ENCODE measurements around the gene OSBPL5.
"Not testable (repeated sequence)": the region's sequence is repeated elsewhere in the genome, so short reads cannot be mapped to it uniquely, and the experiment has no call there.

OSBPL5 gene

GRCh38 chr11:3120071-3120792 lies 44.9 kb downstream of the OSBPL5 start:
- DNase-seq (ENCODE audit: low read depth in 2 of 2), result no peak

GRCh38 chr11:3119141-3119821 lies 45.8 kb downstream of the OSBPL5 start:
- DNase-seq (ENCODE audit: low read depth in 2 of 2), result no peak

- DNase-seq (ENCODE audit: low read depth in 2 of 2), result no peak
Observed at GRCh38 chr11:3115321-3115720, 49.8 kb downstream of the OSBPL5 start.

- not testable (repeated sequence) for DNase-seq (ENCODE audit: low read depth in 2 of 2)
Observed at GRCh38 chr11:3113661-3114060, 51.4 kb downstream of the OSBPL5 start.

GRCh38 chr11:3111919-3112690 lies 53.0 kb downstream of the OSBPL5 start:
- no peak for DNase-seq (ENCODE audit: low read depth in 2 of 2)

- no peak for DNase-seq (ENCODE audit: low read depth in 2 of 2)
Observed at GRCh38 chr11:3111466-3111865, 53.6 kb downstream of the OSBPL5 start.

GRCh38 chr11:3109921-3110706 lies 55.0 kb downstream of the OSBPL5 start:
- peak; percentile 9 to 12 for DNase-seq (ENCODE audit: low read depth in 2 of 2)

- DNase-seq (ENCODE audit: low read depth in 2 of 2), result no peak
Observed at GRCh38 chr11:3109434-3109833, 55.7 kb downstream of the OSBPL5 start.

- DNase-seq (ENCODE audit: low read depth in 2 of 2), result no peak
Observed at GRCh38 chr11:3108183-3108721, 56.9 kb downstream of the OSBPL5 start.

GRCh38 chr11:3107608-3108182 lies 57.4 kb downstream of the OSBPL5 start:
- DNase-seq (ENCODE audit: low read depth in 2 of 2), result no peak

GRCh38 chr11:3106736-3107524 lies 58.2 kb downstream of the OSBPL5 start:
- no peak for DNase-seq (ENCODE audit: low read depth in 2 of 2)

- DNase-seq (ENCODE audit: low read depth in 2 of 2), result no peak
Observed at GRCh38 chr11:3105791-3106735, 59.0 kb downstream of the OSBPL5 start.

- DNase-seq (ENCODE audit: low read depth in 2 of 2), result no peak
Observed at GRCh38 chr11:3104961-3105790, 59.9 kb downstream of the OSBPL5 start.

GRCh38 chr11:3104051-3104714 lies 60.9 kb downstream of the OSBPL5 start:
- no peak for DNase-seq (ENCODE audit: low read depth in 2 of 2)

GRCh38 chr11:3103076-3103475 lies 62.0 kb downstream of the OSBPL5 start:
- no peak for DNase-seq (ENCODE audit: low read depth in 2 of 2)

GRCh38 chr11:3102641-3102921 lies 62.5 kb downstream of the OSBPL5 start:
- DNase-seq (ENCODE audit: low read depth in 2 of 2), result no peak

- DNase-seq (ENCODE audit: low read depth in 2 of 2), result no peak
Observed at GRCh38 chr11:3101921-3102640, 63.0 kb downstream of the OSBPL5 start.

Measured in stimulated activated CD4-positive, alpha-beta T cell treated with anti-CD3 and anti-CD28 coated beads, Interleukin-1b, Interleukin-23, amount 100 ng/mL, for 4 hours (primary cell).